HG03159 (cell line): ENCODE data around the gene FAM13B.

ENCODE experiments used
- ATAC-seq: cut with Tn5 transposase; IDR thresholded peaks from one replicate; pipeline ENCODE4 v1.9.1; 2021; ENCODE audit warnings: mild to moderate bottlenecking, moderate library complexity; ENCODE audit not compliant: unreplicated experiment

FAM13B gene

DNA sequence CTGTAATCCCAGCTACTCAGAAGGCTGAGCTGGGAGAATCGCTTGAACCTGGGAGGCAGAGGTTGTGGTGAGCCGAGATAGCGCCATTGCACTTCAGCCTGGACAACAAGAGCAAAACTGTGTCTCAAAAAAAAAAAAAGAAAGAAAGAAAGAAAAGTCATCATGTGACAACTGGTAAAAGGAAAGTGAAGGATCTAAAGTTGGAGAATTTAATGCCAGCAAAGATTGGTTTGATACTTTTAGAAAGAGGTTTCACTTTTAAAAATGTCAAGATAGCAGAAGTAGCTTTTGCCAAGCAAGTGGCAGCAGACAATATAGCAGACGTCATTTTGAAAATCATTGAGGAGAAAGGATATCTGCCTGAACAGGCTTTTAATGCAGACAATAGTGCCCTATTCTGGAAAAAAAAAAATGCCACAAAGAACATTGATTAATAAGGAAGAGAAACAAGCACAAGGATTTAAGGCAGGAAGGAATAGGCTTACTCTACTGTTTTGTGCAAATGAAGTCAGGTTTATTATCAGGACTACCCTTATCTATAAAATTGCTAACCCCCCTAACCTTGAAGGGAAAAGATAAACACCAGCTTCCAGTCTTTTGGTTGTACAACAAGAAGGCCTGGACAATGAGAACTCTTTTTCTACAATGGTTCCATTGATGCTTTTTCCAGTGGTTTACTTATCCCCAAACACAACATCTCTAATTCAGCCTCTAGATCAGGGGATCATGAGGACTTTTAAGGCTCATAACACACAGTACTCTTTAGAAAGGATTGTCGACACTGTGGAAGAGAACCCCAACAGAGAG, 131.7 kb downstream of the FAM13B start:
- no peak for ATAC-seq

DNA sequence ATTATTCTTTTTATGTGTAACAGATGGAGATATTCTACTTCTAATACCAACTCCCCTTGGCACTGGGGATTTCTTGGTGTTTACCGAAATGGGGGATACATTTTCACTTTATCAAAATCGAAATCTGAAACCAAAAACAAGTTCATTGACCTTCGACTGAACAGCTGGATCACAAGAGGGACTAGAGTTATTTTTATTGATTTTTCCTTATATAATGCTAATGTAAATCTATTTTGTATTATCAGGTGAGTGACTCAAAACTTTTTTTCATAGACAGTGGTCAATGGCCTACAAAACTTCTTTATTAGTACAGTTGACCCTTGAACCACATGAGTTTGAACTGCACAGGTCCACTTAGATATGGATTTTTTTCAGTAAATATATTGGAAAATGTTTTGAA, 133.4 kb downstream of the FAM13B start:
- no peak for ATAC-seq

DNA sequence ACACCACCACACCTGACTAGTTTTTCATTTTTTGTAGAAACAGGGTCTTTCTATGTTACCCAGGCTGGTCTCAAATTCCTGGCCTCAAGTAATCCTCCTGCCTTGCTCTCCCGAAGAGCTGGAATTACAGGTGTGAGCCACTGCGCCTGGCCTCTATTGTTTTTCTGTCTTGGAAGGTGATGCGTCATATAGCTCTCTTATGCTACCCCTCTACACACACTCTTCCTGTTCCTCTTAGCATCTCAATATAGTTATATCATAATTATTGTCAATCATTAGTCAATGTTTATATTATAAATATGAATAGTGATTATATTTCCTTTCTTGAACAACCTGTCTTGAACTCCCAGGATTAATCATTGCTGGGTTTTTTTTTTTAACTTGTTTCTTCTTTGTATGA, 136.3 kb downstream of the FAM13B start:
- ATAC-seq, result no peak

DNA sequence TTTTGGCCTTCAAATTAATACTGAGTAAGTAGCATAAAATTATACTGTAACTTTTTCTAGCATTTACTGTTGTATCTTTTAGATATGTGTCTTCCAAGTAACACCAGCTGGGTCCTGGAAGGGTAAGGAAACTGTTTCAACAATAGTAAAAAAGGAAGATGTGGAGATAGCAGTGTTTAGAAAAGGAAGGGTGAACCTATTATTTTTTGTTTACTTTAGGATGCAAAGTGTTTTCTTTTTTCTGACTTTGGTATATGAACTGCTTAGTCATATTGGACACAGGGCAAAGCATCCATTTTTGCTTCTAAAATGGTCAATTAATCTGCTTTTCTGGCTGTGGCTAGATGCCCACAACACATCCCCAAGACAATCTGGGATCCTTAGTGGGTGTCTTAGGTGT, 138.3 kb downstream of the FAM13B start:
- ATAC-seq, result no peak

DNA sequence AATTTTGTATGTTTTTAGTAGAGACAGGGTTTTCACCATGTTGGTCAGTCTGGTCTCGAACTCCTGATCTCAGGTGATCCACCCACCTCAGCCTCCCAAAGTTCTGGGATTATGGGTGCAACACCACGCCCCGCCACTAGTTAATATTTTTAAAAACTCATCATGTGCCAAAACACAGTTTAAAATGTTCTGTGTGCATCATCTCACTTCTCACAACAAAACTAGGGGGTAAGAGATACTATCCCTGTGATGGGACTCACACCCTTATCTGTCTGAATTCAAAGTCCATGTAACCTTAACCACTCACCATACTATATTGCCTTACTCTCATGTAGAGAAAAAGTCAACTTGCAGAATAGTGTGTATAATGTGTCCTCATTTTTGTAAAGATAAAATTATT, 141.0 kb downstream of the FAM13B start:
- no peak for ATAC-seq

DNA sequence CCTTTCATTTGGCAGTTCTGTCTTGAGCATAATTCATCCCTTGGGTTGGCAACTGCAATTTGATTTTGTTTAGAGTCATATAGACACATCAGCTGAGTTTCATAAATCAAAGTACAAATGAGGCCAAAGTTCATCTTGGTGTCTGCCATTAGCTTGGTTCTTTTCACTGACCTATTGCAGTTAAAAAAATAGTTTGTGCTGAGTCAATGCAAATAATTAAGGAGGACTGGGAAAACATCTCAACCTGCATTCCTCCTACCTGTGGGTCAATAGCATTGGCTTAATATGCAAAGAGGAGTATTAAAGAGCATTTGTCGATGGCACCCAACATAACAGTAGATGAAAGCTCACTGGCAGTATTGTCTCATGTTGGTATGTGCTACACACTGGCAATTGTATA, 142.0 kb downstream of the FAM13B start:
- ATAC-seq, result no peak

DNA sequence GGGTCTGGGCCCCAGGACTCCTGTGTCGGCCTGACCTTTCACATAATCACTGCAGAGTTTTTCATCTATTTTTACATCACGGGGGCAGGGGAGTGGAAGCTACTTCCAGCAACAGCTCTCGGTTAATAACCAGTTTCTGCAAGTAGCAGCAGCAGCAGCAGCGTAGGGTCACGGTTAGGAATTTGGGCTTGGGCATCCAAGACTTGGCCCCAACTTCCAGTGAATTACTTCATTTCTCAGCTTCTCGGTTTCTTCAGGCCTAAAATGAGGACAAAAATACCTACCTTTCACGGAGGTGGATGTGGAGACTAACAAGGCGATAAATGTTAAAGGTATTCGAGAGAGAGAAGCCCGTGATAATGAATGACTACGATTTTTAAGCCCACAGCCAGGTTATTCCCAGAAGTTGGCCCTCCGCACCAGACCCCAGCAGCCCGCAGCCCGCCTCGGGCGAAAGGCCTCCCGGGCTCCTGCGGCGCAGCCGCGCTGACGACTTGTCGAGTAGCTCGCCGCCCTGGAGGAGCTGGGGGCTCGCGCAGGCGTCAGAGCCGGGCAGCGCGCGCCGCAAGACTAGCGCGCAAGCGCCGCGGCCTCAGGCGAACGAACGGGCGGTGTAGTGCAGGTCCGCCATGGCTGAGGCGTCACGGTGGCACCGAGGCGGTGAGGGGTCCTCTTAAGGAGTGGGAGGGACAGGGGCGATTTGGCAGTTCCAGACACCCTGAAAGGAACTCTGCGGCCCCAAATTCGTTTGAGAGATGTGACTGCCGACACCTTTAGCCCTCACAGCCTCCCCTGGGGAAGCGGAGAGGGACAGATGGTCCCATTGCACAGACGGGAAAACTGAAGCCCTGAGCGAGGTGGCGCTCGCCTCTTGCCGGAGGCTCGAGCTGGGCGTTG, 143.8 kb downstream of the FAM13B start, which contains the start of gene PKD2L2:
PKD2L2 (plus strand) TSS at position 595 of the 897 bp plus-strand sequence; CDS start at position 630, 35 bp downstream.
- peak; percentile 96 for ATAC-seq

DNA sequence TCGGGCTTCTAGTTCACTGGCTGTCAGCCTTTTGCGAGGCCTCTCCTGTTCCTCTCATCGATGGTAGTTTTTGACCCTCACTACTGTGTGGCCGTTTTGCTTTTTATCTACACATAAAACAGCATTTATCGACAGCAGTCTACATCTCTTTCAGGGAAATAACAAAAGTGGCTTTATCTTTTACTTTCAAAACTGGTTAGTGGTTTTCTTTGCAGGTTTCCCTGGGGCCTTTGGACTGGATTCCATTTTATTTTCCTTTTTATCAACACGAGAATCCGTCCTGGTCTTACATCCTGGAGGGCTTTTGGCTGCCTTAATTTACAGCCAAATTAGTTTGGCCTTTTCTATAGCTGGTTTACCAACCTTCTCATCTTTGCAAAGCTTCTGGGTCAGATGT, 144.4 kb downstream of the FAM13B start:
- ATAC-seq, result no peak
